ENCODE data around the gene CTNS.

CTNS gene

DNA sequence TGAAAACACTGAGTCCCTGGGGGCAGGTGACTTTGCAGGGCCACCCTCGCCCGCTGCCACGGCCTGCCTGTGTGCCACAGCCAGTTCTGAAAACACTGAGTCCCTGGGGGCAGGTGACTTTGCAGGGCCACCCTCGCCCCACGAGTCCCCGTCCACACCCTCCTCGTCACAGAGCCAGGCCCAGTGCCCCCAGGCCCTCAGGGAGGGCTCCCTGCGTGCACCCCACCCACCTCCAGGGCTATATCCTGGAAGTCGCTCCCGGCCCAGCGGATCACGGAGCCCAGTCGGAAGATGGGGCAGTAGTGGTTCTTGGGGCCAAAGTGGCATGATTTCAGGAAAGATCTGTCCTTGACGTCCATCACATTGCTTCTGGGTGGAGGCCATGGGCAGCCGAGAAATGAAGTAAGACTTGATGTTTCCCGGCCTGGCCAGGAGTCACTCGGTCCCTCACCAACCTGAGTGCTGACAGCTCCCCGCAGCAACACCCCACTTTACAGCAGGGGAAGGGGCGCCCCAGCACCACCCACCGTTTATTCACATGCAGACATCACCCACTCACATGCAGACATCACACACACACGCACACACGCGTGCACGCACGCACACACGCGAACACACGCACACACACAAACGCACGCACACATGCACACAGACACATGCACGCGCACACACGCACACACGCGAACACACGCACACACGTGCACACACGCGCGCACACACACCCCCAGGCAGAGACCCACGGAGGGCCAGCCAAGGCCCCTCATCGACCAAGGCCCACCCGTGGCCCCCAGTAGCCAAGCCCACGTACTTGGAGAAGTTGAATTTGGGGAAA lies 52.9 kb downstream of the CTNS start:
- no peak for TF ChIP-seq CTCF (IDR thresholded peaks at IDR 0.05; ENCODE audit: low read depth, low read length)
- Histone ChIP-seq H3K4me3 (ENCODE audit: low read depth, low read length) (no peak overlapping the region), H3K27me3 (no peaks in the 10 kb centered on the region), H3K36me3 (peaks cover 6% of the 10 kb centered on the region; the same call in 1 of the 2 replicates), H3K9me3 (no peaks in the 10 kb centered on the region), H3K4me1 (no peaks in the 10 kb centered on the region)
- DNase-seq: no peak

DNA sequence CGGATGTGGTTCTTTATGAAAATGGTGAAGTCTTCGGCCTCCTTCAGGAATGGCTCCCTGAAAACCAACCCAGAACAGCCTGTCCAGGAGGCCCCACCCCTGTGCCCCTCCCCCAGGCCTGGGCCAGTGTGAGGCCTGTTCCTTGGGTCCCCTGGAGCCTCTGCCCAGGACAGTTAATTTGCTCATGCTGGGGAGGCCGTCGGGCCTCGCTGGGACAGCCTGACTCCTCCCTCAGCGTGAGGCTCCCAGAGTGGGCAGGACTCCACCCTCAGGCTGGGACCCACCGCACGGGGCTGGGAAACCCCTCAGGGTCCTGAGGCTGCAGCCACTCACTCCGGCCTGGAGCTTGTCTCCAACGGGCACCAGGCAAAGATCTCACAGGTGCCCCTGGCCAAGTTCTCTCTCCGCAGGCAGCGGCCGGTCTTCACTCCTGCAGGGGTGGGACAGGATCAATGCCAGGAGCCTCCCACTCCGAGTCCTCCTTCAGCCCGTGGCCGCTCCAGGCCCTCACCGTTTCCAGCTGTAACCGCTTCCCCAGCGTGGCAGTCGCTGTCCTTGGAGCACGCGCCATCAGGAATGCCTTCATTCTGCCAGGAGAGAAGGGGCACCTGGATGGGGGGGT lies 53.6 kb downstream of the CTNS start:
- Histone ChIP-seq H3K4me1 (no peaks in the 10 kb centered on the region), H3K27me3 (no peaks in the 10 kb centered on the region), H3K36me3 (peaks cover 6% of the 10 kb centered on the region; the same call in 1 of the 2 replicates), H3K4me3 (ENCODE audit: low read depth, low read length) (no peak overlapping the region), H3K9me3 (no peaks in the 10 kb centered on the region)
- no peak for TF ChIP-seq CTCF (IDR thresholded peaks at IDR 0.05; ENCODE audit: low read depth, low read length)
- no peak for DNase-seq

DNA sequence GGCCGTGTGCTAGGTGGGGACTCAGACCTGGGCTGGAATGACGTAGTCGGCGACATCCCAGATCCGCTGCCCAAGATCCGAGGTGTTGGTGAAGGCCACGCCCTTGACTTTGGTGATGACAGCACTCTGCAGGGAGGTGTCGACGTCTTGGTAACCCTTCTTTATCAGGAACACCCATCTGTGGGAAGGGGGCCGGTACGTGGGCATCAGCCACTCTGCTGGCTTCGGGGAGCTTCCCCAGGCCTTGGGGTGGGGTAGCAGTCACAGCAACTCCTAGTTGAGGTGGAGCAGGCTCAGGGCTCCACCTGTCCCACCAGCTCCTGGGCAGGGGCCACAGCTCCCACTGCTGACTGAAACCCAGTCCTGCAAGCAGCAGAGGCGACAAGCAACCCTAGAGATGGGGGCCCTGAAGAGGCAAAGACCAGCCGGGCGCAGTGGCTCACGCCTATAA lies 55.1 kb downstream of the CTNS start:
- Histone ChIP-seq H3K4me1 (no peaks in the 10 kb centered on the region), H3K4me3 (ENCODE audit: low read depth, low read length) (no peak overlapping the region), H3K27me3 (no peaks in the 10 kb centered on the region), H3K36me3 (peaks cover 6% of the 10 kb centered on the region; the same call in 1 of the 2 replicates), H3K9me3 (no peaks in the 10 kb centered on the region)
- TF ChIP-seq CTCF (IDR thresholded peaks at IDR 0.05; ENCODE audit: low read depth, low read length): no peak; the same call in 1 of the 2 replicates
- no peak for DNase-seq

- Histone ChIP-seq H3K4me1 (no peaks in the 10 kb centered on the region), H3K36me3 (peaks cover 6% of the 10 kb centered on the region; the same call in 1 of the 2 replicates), H3K4me3 (ENCODE audit: low read depth, low read length) (no peak overlapping the region), H3K27me3 (no peaks in the 10 kb centered on the region), H3K9me3 (no peaks in the 10 kb centered on the region)
- TF ChIP-seq CTCF (IDR thresholded peaks at IDR 0.05; ENCODE audit: low read depth, low read length): no peak
- no peak for DNase-seq
Measured at GRCh38 chr17:3692346-3692745, 55.8 kb downstream of the CTNS start.

GRCh38 chr17:3693141-3693540 lies 56.6 kb downstream of the CTNS start:
- Histone ChIP-seq H3K36me3 (peaks cover 6% of the 10 kb centered on the region; the same call in 1 of the 2 replicates), H3K27me3 (no peaks in the 10 kb centered on the region), H3K9me3 (no peaks in the 10 kb centered on the region), H3K4me3 (ENCODE audit: low read depth, low read length) (no peak overlapping the region), H3K4me1 (no peaks in the 10 kb centered on the region)
- TF ChIP-seq CTCF (IDR thresholded peaks at IDR 0.05; ENCODE audit: low read depth, low read length): no peak
- no peak for DNase-seq

GRCh38 chr17:3693829-3694231 lies 57.3 kb downstream of the CTNS start:
- Histone ChIP-seq H3K27me3 (no peaks in the 10 kb centered on the region), H3K9me3 (no peaks in the 10 kb centered on the region), H3K36me3 (peaks cover 6% of the 10 kb centered on the region; the same call in 1 of the 2 replicates), H3K4me1 (no peaks in the 10 kb centered on the region), H3K4me3 (ENCODE audit: low read depth, low read length) (no peak overlapping the region)
- TF ChIP-seq CTCF (IDR thresholded peaks at IDR 0.05; ENCODE audit: low read depth, low read length): no peak
- no peak for DNase-seq

All from BE2C (cell line).